ENCODE results near the gene KATNIP.

Gene KATNIP

DNA sequence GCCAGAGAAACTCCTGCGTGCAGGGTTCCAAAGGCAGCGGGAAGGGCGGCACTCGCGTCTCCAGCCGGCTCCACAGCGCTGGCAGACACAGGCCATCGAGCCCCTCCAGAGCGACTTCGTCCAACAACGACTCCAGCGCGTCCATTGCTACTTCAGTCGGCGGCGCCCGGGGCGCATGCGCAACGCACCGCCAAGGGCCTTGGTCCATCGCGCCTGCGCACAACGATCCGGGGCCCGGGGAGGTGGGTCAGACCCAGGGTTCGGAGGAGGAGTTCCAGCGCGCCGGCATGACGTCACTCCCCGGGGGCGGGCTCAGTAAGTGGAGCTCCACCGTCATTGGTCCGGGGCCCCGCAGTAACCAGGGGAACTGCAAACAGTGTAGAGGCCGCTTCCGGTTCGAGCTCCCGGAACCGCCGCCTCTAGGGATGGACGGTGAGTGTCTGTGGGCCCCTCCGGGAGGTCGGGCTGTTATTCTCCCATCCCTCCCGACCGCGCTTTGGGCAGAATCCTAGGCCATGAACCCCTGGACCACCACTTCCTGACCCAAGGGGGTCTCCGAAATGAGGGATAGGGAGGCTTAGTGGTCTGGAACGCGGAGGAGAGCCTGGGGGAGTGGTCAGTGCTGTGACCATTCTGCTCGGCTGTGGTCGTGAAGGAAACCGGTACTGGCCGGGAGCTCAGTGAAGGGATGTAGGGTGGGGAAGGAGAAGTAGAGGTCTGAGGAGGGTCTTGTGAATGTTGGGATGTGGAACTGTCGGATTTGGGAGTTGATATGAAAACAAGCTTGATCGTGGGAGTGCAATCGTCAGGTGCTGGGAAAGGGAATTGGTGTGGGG is at the start of gene KATNIP, which contains the start of gene GTF3C1 (continued):
- TF ChIP-seq, protein P1, sequence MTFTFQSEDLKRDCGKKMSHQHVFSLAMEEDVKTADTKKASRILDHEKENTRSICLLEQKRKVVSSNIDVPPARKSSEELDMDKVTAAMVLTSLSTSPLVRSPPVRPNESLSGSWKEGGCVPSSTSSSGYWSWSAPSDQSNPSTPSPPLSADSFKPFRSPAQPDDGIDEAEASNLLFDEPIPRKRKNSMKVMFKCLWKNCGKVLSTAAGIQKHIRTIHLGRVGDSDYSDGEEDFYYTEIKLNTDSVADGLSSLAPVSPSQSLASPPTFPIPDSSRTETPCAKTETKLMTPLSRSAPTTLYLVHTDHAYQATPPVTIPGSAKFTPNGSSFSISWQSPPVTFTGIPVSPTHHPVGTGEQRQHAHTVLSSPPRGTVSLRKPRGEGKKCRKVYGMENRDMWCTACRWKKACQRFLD (tag by site-specific recombination; IDR thresholded peaks at IDR 0.05), result 0 out of 2 replicates have a peak, but pooled peaks have one; percentile 15
- TF ChIP-seq ZNF624 (tag by site-specific recombination; IDR thresholded peaks at IDR 0.05) (no peak), GLIS1 (tag by site-specific recombination; IDR thresholded peaks at IDR 0.05) (peak; percentile 62), ZNF169 (tag by site-specific recombination; IDR thresholded peaks at IDR 0.05) (0 out of 2 replicates have a peak, but pooled peaks have one; percentile 38)
- TF ChIP-seq, protein P2, sequence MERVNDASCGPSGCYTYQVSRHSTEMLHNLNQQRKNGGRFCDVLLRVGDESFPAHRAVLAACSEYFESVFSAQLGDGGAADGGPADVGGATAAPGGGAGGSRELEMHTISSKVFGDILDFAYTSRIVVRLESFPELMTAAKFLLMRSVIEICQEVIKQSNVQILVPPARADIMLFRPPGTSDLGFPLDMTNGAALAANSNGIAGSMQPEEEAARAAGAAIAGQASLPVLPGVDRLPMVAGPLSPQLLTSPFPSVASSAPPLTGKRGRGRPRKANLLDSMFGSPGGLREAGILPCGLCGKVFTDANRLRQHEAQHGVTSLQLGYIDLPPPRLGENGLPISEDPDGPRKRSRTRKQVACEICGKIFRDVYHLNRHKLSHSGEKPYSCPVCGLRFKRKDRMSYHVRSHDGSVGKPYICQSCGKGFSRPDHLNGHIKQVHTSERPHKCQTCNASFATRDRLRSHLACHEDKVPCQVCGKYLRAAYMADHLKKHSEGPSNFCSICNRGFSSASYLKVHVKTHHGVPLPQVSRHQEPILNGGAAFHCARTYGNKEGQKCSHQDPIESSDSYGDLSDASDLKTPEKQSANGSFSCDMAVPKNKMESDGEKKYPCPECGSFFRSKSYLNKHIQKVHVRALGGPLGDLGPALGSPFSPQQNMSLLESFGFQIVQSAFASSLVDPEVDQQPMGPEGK (tag by site-specific recombination; IDR thresholded peaks at IDR 0.05), result peak; percentile 43; the same call in 1 of the 2 replicates
- TF ChIP-seq, protein P3, sequence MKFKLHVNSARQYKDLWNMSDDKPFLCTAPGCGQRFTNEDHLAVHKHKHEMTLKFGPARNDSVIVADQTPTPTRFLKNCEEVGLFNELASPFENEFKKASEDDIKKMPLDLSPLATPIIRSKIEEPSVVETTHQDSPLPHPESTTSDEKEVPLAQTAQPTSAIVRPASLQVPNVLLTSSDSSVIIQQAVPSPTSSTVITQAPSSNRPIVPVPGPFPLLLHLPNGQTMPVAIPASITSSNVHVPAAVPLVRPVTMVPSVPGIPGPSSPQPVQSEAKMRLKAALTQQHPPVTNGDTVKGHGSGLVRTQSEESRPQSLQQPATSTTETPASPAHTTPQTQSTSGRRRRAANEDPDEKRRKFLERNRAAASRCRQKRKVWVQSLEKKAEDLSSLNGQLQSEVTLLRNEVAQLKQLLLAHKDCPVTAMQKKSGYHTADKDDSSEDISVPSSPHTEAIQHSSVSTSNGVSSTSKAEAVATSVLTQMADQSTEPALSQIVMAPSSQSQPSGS (tag by site-specific recombination; IDR thresholded peaks at IDR 0.05; ENCODE audit: low read depth), result peak; percentile 100

DNA sequence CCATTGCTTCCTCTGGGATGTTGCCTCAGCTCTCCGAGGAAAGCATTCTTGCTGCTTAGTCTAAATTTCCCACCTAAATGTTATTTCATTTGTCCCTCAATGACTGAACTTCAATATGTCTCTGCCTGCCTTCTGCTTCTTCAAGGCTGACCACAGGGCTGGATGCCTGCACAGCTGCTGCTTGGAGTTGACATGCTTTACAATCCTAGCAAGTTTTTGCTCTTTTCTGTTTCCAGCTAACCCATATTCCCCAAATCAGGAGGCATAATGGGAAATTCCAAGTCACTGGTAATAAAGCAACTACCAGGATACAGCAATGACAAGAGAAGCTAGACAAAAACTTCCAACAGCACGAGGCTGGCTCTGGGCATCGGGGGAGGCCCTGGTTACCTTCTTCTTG is 49.1 kb upstream of the KATNIP start:
- POLR2A ChIA-PET, result no interaction called here
- Histone ChIP-seq H3K4me1 (ENCODE audit: control insufficient read depth, insufficient read depth, low read length) (no peaks in the 10 kb centered on the region), H3K36me3 (ENCODE audit: control insufficient read depth in 2 of 2, insufficient read depth in 1 of 2, low read length in 2 of 2) (peaks cover 34 to 99% of the 10 kb centered on the region in 2 experiments), H3K4me3 (ENCODE audit: low read depth, low read length) (no peak overlapping the region), H3K27ac (ENCODE audit: extremely low read depth, low read depth, low read length) (no peak overlapping the region), H3K9me3 (ENCODE audit: control insufficient read depth, insufficient read depth, low read depth, low read length) (no peaks in the 10 kb centered on the region)
- CTCF ChIA-PET, result interaction anchor here (1.7 kb wide), 1 partner anchor 14 kb away, joined by 5 read pairs; no protein-coding TSS in a partner anchor
- TF ChIP-seq ZNF10 (tag by site-specific recombination; IDR thresholded peaks at IDR 0.05) (no peak), HOXD13 (CRISPR knock-in tag; IDR thresholded peaks at IDR 0.05; ENCODE audit: borderline replicate concordance) (no peak), ZNF560 (tag by site-specific recombination; IDR thresholded peaks at IDR 0.05; ENCODE audit: borderline replicate concordance) (no peak), ZNF133 (tag by site-specific recombination; IDR thresholded peaks at IDR 0.05) (no peak), MEIS1 (CRISPR knock-in tag; IDR thresholded peaks at IDR 0.05; ENCODE audit: borderline replicate concordance) (no peak), ZNF423 (tag by site-specific recombination; IDR thresholded peaks at IDR 0.05) (no peak), ZNF292 (tag by site-specific recombination; IDR thresholded peaks at IDR 0.05; ENCODE audit: borderline replicate concordance, low read depth) (no peak), ZFP69B (tag by site-specific recombination; IDR thresholded peaks at IDR 0.05) (no peak), ZNF202 (tag by site-specific recombination; IDR thresholded peaks at IDR 0.05; ENCODE audit: borderline replicate concordance) (no peak), ZSCAN30 (tag by site-specific recombination; IDR thresholded peaks at IDR 0.05) (no peak), GLI4 (tag by site-specific recombination; IDR thresholded peaks at IDR 0.05) (no peak)
- TF ChIP-seq, protein P4, sequence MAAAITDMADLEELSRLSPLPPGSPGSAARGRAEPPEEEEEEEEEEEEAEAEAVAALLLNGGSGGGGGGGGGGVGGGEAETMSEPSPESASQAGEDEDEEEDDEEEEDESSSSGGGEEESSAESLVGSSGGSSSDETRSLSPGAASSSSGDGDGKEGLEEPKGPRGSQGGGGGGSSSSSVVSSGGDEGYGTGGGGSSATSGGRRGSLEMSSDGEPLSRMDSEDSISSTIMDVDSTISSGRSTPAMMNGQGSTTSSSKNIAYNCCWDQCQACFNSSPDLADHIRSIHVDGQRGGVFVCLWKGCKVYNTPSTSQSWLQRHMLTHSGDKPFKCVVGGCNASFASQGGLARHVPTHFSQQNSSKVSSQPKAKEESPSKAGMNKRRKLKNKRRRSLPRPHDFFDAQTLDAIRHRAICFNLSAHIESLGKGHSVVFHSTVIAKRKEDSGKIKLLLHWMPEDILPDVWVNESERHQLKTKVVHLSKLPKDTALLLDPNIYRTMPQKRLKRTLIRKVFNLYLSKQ (tag by site-specific recombination; IDR thresholded peaks at IDR 0.05; ENCODE audit: borderline replicate concordance), result no peak
- TF ChIP-seq, protein P5, sequence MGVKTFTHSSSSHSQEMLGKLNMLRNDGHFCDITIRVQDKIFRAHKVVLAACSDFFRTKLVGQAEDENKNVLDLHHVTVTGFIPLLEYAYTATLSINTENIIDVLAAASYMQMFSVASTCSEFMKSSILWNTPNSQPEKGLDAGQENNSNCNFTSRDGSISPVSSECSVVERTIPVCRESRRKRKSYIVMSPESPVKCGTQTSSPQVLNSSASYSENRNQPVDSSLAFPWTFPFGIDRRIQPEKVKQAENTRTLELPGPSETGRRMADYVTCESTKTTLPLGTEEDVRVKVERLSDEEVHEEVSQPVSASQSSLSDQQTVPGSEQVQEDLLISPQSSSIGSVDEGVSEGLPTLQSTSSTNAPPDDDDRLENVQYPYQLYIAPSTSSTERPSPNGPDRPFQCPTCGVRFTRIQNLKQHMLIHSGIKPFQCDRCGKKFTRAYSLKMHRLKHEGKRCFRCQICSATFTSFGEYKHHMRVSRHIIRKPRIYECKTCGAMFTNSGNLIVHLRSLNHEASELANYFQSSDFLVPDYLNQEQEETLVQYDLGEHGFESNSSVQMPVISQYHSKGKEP (tag by site-specific recombination; IDR thresholded peaks at IDR 0.05), result no peak
- TF ChIP-seq, protein P6, sequence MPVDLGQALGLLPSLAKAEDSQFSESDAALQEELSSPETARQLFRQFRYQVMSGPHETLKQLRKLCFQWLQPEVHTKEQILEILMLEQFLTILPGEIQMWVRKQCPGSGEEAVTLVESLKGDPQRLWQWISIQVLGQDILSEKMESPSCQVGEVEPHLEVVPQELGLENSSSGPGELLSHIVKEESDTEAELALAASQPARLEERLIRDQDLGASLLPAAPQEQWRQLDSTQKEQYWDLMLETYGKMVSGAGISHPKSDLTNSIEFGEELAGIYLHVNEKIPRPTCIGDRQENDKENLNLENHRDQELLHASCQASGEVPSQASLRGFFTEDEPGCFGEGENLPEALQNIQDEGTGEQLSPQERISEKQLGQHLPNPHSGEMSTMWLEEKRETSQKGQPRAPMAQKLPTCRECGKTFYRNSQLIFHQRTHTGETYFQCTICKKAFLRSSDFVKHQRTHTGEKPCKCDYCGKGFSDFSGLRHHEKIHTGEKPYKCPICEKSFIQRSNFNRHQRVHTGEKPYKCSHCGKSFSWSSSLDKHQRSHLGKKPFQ (tag by site-specific recombination; IDR thresholded peaks at IDR 0.05), result no peak
- TF ChIP-seq, protein P7, sequence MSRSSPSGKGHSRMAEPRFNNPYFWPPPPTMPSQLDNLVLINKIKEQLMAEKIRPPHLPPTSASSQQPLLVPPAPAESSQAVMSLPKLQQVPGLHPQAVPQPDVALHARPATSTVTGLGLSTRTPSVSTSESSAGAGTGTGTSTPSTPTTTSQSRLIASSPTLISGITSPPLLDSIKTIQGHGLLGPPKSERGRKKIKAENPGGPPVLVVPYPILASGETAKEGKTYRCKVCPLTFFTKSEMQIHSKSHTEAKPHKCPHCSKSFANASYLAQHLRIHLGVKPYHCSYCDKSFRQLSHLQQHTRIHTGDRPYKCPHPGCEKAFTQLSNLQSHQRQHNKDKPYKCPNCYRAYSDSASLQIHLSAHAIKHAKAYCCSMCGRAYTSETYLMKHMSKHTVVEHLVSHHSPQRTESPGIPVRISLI (tag by site-specific recombination; IDR thresholded peaks at IDR 0.05), result no peak
- TF ChIP-seq, protein P8, sequence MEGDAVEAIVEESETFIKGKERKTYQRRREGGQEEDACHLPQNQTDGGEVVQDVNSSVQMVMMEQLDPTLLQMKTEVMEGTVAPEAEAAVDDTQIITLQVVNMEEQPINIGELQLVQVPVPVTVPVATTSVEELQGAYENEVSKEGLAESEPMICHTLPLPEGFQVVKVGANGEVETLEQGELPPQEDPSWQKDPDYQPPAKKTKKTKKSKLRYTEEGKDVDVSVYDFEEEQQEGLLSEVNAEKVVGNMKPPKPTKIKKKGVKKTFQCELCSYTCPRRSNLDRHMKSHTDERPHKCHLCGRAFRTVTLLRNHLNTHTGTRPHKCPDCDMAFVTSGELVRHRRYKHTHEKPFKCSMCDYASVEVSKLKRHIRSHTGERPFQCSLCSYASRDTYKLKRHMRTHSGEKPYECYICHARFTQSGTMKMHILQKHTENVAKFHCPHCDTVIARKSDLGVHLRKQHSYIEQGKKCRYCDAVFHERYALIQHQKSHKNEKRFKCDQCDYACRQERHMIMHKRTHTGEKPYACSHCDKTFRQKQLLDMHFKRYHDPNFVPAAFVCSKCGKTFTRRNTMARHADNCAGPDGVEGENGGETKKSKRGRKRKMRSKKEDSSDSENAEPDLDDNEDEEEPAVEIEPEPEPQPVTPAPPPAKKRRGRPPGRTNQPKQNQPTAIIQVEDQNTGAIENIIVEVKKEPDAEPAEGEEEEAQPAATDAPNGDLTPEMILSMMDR (tag by site-specific recombination; IDR thresholded peaks at IDR 0.05), result no peak

All from HEK293 (cell line).